Activated CD8-positive, alpha-beta memory T cell treated with anti-CD3 and anti-CD28 coated beads, Interleukin-2, amount 50 U/mL, for 1 hour (primary cell): Measurements from ENCODE around the gene ZNF593OS.

Source experiments
- DNase-seq: peaks from one replicate; pipeline ENCODE4 v3.0.0-alpha.2; 2020; ENCODE audit errors: extremely low read depth

Gene ZNF593OS

GRCh38 chr1:26158908-26159742 is 12.5 kb downstream of the ZNF593OS start, which contains the start of gene FAM110D:
Gene FAM110D (plus strand): TSS chr1:26159079. CDS start chr1:26161292, 2,213 bp downstream.
- no peak for DNase-seq

GRCh38 chr1:26158271-26158907 is 13.2 kb downstream of the ZNF593OS start:
- DNase-seq = no peak

GRCh38 chr1:26156285-26157038 is 15.2 kb downstream of the ZNF593OS start:
- no peak for DNase-seq

GRCh38 chr1:26155370-26156284 is 16.0 kb downstream of the ZNF593OS start:
- DNase-seq = no peak

- no peak for DNase-seq
These were observed 16.9 kb downstream of the ZNF593OS start for GRCh38 chr1:26154750-26155149.

- no peak for DNase-seq
These were observed 17.6 kb downstream of the ZNF593OS start for GRCh38 chr1:26153966-26154532.

GRCh38 chr1:26148887-26149286 is 22.7 kb downstream of the ZNF593OS start:
- DNase-seq = no peak

GRCh38 chr1:26145960-26146294 is 25.7 kb downstream of the ZNF593OS start:
- DNase-seq = no peak

- peak; percentile 68 for DNase-seq
These were observed 26.3 kb downstream of the ZNF593OS start for GRCh38 chr1:26145041-26145959.

GRCh38 chr1:26142159-26142558 is 29.5 kb downstream of the ZNF593OS start:
- no peak for DNase-seq

- DNase-seq = no peak
These were observed 32.6 kb downstream of the ZNF593OS start for GRCh38 chr1:26138974-26139558.

- no peak for DNase-seq
These were observed 37.2 kb downstream of the ZNF593OS start for GRCh38 chr1:26134466-26134865.

- no peak for DNase-seq
These were observed 38.8 kb downstream of the ZNF593OS start for GRCh38 chr1:26132834-26133167.

- DNase-seq = no peak
These were observed 39.4 kb downstream of the ZNF593OS start for GRCh38 chr1:26132128-26132833.

GRCh38 chr1:26130695-26131094 is 40.9 kb downstream of the ZNF593OS start:
- DNase-seq = no peak

GRCh38 chr1:26129778-26130177 is 41.9 kb downstream of the ZNF593OS start:
- DNase-seq = no peak

- DNase-seq = no peak
These were observed 44.1 kb downstream of the ZNF593OS start for GRCh38 chr1:26127235-26128163.
